GM12874 (cell line): ENCODE results near the gene CEP43.

ENCODE experiments used
- CTCF ChIP-seq: IDR thresholded peaks from 2 replicates; pipeline ENCODE4 v1.5.1; 2011; ENCODE audit warnings: low read depth, mild to moderate bottlenecking, control low read depth, low read length, moderate library complexity; ENCODE audit not compliant: insufficient read depth

CEP43 gene

DNA sequence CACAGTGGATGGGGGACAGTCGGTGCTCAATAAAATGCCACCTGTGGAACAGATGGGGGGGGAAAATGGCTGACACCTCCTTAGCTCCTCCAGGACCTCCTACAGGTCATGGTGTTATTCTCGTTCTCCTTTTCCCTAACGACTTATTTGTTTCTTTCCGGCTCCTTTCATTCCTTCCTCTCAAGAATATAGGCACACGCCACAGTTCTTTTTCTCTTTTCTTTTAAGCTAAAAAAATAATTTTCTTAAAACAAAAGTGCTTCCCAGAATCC is 41.5 kb upstream of the CEP43 start:
- TF ChIP-seq CTCF: no peak

GRCh38 chr6:166958926-166959861 is 40.0 kb upstream of the CEP43 start:
- TF ChIP-seq CTCF: no peak

GRCh38 chr6:166959911-166960608 is 39.1 kb upstream of the CEP43 start:
- no peak for TF ChIP-seq CTCF

GRCh38 chr6:166960609-166960978 is 38.6 kb upstream of the CEP43 start:
- TF ChIP-seq CTCF: no peak

- no peak for TF ChIP-seq CTCF
Observed at GRCh38 chr6:166966268-166966667, 32.9 kb upstream of the CEP43 start.

- no peak for TF ChIP-seq CTCF
Observed at GRCh38 chr6:166969390-166970002, 29.7 kb upstream of the CEP43 start.

DNA sequence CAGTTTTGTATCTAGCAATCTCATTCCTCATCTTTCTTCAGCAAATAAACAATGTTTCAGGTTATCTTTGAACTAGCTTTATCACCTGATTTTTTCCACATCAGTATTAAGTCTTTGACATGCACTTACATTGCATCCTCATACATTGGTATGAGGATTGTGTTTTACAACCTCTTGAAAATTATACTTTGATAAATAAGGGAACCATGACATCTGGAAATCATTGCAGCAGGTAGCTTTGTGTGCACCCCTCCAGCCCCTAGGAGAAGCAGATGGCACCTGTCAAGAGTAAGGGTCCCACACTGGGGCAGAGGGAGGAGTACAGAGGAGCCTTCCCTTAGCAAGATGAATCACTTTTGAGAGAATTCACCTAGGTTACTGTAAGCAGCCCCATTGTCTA is 29.1 kb upstream of the CEP43 start:
- TF ChIP-seq CTCF: no peak
